ENCODE results near the gene BCAP31. TPM values are rescaled to one million over a fixed set of nuclear protein-coding genes. Genes with fewer than 3 reads are reported as not detected.

Gene BCAP31
- total and polyA plus RNA-seq, 2 of the 13 experiments (the other 11 are each of a cell fraction or from before 2014, with no cell fraction given): 139 to 178 TPM

DNA sequence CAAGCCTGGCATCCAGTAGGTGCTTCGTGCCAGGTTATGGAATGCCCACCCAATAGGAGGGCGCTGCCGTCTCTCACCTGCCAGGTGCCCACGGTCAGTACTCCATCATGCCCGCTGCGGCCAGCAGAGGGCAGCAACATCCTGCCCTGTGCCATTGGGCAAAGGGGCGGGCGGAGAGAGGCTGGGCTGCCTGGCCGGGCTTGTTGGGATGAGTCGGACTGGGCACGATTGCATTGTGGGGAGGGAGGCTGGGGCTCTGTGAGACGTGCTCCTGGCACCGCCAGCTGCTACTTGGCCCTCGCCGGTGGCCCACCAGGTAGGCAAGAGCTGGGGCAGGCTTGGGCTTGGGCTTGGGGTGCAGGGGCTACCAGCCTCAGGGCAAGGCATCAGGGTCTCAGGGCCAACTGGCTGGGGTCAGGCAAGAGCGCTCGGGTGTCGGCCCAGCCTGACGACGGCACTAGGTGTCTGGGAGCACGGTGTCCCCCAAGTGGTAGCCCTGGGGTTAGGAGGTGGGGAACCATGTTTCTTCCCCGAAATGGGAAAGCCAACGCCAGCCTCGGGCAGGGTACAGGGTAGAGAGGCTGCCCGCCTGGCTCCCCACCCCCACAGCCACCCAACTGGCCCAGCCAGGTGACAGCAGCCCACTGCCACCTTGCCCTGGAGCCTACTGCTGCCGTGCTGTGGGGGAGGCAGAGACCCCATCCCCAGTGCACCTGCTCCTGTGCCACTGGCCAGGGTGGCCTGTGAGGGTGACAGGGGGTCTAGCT lies 40.0 kb upstream of the BCAP31 start, which contains the start of gene PLXNB3 (continued):
- TF ChIP-seq, protein P1, sequence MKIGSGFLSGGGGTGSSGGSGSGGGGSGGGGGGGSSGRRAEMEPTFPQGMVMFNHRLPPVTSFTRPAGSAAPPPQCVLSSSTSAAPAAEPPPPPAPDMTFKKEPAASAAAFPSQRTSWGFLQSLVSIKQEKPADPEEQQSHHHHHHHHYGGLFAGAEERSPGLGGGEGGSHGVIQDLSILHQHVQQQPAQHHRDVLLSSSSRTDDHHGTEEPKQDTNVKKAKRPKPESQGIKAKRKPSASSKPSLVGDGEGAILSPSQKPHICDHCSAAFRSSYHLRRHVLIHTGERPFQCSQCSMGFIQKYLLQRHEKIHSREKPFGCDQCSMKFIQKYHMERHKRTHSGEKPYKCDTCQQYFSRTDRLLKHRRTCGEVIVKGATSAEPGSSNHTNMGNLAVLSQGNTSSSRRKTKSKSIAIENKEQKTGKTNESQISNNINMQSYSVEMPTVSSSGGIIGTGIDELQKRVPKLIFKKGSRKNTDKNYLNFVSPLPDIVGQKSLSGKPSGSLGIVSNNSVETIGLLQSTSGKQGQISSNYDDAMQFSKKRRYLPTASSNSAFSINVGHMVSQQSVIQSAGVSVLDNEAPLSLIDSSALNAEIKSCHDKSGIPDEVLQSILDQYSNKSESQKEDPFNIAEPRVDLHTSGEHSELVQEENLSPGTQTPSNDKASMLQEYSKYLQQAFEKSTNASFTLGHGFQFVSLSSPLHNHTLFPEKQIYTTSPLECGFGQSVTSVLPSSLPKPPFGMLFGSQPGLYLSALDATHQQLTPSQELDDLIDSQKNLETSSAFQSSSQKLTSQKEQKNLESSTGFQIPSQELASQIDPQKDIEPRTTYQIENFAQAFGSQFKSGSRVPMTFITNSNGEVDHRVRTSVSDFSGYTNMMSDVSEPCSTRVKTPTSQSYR (CRISPR knock-in tag; IDR thresholded peaks at IDR 0.05; ENCODE audit: borderline replicate concordance): no peak
- TF ChIP-seq ZNF552 (CRISPR knock-in tag; IDR thresholded peaks at IDR 0.05; ENCODE audit: borderline replicate concordance) (no peak), ZNF256 (CRISPR knock-in tag; conservative IDR thresholded peaks at IDR 0.05) (no peak), ZNF33A (CRISPR knock-in tag; IDR thresholded peaks at IDR 0.05; ENCODE audit: borderline replicate concordance) (no peak), NFKBIZ (CRISPR knock-in tag; IDR thresholded peaks at IDR 0.05) (no peak), NPAS2 (CRISPR knock-in tag; IDR thresholded peaks at IDR 0.05; ENCODE audit: borderline replicate concordance) (no peak), ZNF232 (CRISPR knock-in tag; IDR thresholded peaks at IDR 0.05; ENCODE audit: borderline replicate concordance) (no peak), AGO2 (optimal IDR thresholded peaks at IDR 0.05; ENCODE audit: low read depth, low read length) (no peak), ZNF234 (CRISPR knock-in tag; conservative IDR thresholded peaks at IDR 0.05) (no peak), JUND (CRISPR knock-in tag; IDR thresholded peaks at IDR 0.05) (no peak), POLR2A (IDR thresholded peaks at IDR 0.05; ENCODE audit: insufficient read depth in 1 of 2, low read depth in 2 of 2, low read length in 2 of 2) (no peak), ETV5 (CRISPR knock-in tag; IDR thresholded peaks at IDR 0.05; ENCODE audit: borderline replicate concordance) (no peak), ADNP (CRISPR knock-in tag; IDR thresholded peaks at IDR 0.05) (no peak), FOXK1 (CRISPR knock-in tag; IDR thresholded peaks at IDR 0.05; ENCODE audit: borderline replicate concordance, low read depth) (no peak), MIER3 (CRISPR knock-in tag; IDR thresholded peaks at IDR 0.05; ENCODE audit: borderline replicate concordance) (no peak)
- TF ChIP-seq, protein P2, sequence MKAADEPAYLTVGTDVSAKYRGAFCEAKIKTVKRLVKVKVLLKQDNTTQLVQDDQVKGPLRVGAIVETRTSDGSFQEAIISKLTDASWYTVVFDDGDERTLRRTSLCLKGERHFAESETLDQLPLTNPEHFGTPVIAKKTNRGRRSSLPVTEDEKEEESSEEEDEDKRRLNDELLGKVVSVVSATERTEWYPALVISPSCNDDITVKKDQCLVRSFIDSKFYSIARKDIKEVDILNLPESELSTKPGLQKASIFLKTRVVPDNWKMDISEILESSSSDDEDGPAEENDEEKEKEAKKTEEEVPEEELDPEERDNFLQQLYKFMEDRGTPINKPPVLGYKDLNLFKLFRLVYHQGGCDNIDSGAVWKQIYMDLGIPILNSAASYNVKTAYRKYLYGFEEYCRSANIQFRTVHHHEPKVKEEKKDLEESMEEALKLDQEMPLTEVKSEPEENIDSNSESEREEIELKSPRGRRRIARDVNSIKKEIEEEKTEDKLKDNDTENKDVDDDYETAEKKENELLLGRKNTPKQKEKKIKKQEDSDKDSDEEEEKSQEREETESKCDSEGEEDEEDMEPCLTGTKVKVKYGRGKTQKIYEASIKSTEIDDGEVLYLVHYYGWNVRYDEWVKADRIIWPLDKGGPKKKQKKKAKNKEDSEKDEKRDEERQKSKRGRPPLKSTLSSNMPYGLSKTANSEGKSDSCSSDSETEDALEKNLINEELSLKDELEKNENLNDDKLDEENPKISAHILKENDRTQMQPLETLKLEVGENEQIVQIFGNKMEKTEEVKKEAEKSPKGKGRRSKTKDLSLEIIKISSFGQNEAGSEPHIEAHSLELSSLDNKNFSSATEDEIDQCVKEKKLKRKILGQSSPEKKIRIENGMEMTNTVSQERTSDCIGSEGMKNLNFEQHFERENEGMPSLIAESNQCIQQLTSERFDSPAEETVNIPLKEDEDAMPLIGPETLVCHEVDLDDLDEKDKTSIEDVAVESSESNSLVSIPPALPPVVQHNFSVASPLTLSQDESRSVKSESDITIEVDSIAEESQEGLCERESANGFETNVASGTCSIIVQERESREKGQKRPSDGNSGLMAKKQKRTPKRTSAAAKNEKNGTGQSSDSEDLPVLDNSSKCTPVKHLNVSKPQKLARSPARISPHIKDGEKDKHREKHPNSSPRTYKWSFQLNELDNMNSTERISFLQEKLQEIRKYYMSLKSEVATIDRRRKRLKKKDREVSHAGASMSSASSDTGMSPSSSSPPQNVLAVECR (CRISPR knock-in tag; IDR thresholded peaks at IDR 0.05; ENCODE audit: borderline replicate concordance): peak; percentile 35; the same call in 1 of the 2 replicates
- TF ChIP-seq, protein P3, sequence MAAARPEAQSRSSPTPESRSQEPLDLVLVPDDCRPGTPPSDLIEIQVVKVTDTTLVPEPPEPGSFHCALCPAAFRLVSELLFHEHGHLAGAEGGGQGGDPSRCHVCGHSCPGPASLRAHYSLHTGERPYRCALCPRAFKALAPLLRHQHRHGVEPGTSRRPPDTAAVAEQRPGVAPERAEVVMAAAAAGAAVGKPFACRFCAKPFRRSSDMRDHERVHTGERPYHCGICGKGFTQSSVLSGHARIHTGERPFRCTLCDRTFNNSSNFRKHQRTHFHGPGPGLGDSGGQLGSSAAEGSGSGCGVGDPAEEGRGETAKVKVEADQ (CRISPR knock-in tag; IDR thresholded peaks at IDR 0.05; ENCODE audit: borderline replicate concordance): no peak
- TF ChIP-seq, protein P4, sequence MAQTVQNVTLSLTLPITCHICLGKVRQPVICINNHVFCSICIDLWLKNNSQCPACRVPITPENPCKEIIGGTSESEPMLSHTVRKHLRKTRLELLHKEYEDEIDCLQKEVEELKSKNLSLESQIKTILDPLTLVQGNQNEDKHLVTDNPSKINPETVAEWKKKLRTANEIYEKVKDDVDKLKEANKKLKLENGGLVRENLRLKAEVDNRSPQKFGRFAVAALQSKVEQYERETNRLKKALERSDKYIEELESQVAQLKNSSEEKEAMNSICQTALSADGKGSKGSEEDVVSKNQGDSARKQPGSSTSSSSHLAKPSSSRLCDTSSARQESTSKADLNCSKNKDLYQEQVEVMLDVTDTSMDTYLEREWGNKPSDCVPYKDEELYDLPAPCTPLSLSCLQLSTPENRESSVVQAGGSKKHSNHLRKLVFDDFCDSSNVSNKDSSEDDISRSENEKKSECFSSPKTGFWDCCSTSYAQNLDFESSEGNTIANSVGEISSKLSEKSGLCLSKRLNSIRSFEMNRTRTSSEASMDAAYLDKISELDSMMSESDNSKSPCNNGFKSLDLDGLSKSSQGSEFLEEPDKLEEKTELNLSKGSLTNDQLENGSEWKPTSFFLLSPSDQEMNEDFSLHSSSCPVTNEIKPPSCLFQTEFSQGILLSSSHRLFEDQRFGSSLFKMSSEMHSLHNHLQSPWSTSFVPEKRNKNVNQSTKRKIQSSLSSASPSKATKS (CRISPR knock-in tag; IDR thresholded peaks at IDR 0.05): no peak
- TF ChIP-seq, protein P5, sequence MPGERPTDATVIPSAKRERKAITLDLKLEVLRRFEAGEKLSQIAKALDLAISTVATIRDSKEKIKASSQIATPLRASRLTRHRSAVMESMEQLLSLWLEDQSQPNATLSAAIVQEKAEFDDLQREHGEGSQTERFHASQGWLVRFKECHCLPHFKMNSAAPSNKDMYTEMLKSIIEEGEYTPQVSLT (CRISPR knock-in tag; IDR thresholded peaks at IDR 0.05; ENCODE audit: borderline replicate concordance, low read depth): no peak

Data from HepG2 (cell line).